NCI-H1048 (cell line): ENCODE data around the gene KRT33B.
"Not testable (repeated sequence)": the region's sequence is repeated elsewhere in the genome, so short reads cannot be mapped to it uniquely, and the experiment has no call there.

Source experiments
- DNase-seq: peaks from one replicate; lab custom pipeline; 2025; lab: John Stamatoyannopoulos, UW

Gene KRT33B

DNA sequence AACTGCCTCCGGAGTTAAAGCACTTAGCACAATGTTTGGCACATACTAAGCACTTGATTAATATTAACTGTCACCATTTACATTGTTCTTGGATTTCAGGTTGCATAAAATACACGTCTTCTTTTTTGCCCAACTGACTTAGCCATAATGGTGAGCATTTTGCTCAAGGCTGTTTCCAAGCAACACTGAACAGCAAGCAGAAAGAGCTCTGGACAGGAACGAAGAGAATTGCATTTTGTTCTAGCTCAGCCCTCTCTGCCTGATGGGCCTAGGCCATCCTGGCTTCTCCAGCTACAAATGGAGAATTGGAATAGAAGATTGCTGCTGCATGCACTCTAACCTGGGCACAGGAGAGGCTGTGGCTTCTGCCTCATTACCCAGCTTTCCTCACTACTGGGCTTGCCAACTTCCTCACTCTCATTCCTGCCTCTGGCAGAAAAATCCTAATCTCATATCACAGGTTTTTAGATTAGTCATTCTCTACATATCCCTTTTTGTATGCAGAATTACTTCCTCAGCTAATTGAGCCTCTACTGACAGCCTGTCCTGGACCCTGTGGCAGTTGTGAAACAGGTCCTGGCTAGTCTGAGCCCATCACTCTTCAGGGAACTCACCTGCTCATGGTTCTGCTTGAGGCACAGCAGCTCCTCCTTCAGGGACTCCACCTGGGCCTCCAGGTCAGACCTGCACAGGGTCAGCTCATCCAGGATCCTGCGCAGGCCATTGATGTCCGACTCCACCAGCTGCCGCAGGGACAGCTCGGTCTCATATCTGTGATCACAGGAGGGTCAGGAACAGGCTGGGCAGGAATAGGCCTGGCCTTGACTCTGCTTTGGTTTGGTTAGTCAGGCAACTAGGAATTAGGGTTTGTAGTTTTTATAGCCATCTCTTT is 21.5 kb downstream of the KRT33B start:
- DNase-seq = no peak

GRCh38 chr17:41346421-41346820 is 23.2 kb downstream of the KRT33B start:
- DNase-seq = not testable (repeated sequence)

GRCh38 chr17:41345992-41346391 is 23.6 kb downstream of the KRT33B start:
- DNase-seq = no peak

DNA sequence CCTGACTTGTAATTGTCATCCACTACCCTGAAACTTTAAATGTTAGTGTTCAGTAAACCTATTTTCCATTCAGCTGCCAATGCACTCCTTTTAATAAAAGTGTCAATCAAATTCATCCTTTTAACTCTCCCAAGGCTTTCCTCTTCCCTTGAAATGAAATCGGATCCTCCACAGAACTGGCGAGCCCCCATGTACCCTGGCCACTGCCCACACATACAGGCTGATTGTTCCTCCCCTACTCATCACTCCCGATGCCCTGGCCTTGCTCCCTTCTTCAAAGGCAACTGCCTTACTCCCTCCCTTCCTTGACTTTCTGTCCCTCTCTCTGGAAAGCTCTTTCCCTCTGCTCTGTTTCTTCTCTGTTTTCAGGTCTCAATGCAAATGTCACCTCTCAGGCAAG is 26.6 kb downstream of the KRT33B start:
- DNase-seq = no peak

DNA sequence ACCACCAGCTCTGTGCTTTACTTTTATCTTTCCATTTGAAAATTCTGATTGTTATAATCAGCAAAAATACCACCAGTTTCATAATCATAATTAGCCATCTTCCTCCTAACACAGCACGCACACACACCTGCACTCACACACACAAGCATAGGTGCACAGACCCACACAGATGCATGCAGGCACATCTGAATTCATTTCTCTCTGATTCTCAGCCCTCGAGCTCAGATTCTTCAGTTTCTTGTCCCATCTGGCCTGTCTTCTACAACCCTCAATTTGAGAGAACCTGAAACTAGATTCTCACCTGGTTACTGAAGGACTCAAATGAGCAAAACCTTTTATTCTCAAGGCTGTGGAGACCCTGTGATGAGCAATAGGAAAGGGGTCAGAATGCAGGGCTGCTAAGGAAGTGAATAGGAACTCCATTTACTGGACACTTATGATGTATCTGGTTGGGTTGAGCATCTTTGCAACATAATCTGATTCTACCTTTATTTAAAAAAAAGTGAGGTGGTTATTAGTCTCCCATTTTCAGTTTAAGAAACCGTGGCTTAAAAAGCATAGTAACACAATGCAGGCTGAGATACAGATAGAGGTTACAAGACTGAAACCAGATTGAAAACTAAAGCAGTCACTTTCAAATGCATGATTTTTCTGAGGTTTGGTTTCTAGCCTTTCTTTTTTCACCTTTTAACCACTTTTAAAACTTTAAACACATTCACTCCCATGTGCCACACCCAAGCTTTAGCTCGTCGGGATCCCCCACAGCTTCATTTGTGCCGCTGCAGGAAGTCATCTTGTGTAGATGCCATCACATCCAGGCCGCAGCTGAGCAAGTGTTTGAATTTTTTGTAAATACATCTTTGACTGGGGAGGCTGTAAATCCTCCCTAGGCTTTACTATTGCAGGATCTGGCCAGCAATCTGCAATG is 28.4 kb downstream of the KRT33B start:
- DNase-seq = no peak

GRCh38 chr17:41340494-41340893 is 29.1 kb downstream of the KRT33B start:
- DNase-seq = no peak

DNA sequence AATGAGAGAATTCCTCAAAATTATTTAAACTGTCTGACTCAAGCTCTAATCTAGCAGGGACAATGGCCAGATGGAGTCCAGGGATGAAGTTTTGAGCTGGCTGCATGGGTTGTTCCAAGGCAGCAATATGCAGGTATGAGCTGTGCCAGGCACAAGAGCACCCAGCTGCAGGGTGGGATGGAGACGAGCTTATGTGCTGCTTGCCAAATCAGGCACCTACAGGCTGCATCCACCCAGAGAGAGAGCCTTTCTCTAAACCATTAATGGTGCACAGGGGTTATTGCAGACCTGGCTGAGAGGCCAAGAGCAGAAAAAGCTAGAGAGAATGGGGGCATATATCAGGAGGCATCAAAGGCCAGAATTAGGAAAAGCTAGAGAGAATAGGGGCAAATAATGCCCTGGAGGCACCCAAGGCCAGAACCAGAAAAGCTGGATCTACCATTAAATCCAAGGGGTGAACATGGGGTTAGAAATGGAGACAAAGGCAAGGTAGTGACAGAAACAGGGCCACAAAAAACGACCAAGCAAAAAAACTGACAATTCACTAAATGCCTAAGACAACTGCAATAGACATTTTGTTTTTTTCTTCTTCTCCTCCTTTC is 29.9 kb downstream of the KRT33B start:
- DNase-seq = no peak

DNA sequence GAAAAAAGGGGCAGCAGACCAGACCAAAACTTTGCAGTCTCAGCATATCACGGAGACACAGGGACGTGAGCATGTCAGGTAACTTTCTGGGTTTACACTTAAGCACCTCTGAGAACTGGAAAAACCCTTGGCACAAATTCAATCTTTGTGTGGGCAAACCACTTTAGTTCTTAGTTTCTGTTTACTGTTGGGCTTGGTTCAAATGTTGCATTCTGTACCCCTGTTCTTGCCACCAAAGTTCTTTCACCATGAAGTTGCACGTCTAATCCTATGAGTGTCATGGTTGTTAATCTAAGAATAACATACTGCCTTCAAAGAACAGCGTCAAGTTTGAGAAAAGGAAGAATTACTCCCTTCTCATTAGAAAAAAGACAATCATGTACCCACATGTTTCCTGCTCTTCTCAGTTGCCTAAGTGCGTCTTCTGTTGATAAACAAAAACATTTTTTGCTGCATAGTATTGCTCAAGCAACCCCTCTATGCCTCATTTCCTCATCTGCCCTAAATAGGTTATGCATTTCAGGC is 30.6 kb downstream of the KRT33B start:
- DNase-seq = no peak

- DNase-seq = no peak
Measured at GRCh38 chr17:41335747-41336146, 33.9 kb downstream of the KRT33B start.

- no peak for DNase-seq
Measured at GRCh38 chr17:41334385-41335305, 35.0 kb downstream of the KRT33B start.

DNA sequence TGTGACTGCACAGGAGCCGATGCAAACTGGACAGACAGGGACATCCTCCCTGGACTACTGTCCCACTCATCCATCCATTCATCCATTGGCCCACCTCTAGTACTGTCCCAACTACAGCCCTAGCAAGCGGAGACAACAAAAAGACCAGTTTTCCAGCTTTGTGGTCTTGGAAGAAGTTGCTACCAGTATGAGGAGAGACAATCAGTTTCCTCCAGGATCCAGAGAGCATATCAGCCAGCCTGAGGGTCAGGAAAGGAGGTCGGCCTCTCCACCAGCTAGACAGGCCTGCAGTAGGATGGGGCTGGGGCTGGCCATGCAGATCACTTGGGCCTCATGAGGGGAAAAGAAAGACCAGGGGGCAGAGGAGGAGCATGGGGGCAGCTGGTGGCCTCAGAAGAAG is 35.8 kb downstream of the KRT33B start:
- no peak for DNase-seq

GRCh38 chr17:41333098-41333497 is 36.5 kb downstream of the KRT33B start:
- no peak for DNase-seq

DNA sequence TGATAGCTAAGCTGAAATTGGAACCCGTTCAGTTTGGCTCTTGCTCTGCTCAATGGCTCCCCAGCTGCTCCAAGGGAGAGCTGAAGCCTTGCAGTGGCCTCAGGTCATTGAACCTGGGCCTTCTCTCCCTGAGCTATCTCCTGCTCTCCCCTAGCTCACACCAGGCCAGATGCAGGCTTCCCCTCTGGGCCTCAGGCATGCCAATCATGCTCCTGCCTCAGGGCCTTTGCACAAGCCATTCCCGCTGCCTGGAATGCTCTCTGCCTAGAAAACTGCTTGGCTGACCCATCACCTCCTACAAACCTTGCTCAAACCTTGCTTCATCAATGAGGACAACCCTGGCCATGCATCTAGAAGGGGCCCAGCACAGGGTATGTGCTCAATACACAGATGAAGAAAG is 37.4 kb downstream of the KRT33B start:
- DNase-seq = no peak

- DNase-seq = no peak
Measured at GRCh38 chr17:41331606-41332005, 38.0 kb downstream of the KRT33B start.

GRCh38 chr17:41329279-41329948 is 40.2 kb downstream of the KRT33B start:
- no peak for DNase-seq

DNA sequence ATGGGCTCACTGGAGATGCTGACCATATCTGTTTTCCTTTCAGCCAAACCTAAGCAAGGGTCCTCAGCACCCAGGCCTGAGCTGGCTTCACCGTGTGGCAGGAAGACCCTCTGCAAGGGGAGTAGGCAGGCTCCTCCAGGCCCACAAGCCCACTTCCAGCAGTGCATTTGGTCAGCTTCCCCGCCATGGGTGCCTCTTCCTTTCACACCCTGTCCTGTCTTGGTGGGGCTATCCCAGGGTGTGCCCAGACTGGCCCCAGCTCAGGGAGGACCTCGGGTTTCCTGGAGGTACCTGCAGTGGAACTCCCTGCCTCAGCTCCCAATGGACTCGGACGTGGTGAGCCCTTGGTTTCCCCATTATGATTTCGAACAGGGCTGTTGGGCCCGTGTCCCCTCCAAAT is 41.4 kb downstream of the KRT33B start:
- DNase-seq = no peak

- no peak for DNase-seq
Measured at GRCh38 chr17:41327411-41328120, 42.0 kb downstream of the KRT33B start.

- no peak for DNase-seq
Measured at GRCh38 chr17:41326173-41327145, 43.2 kb downstream of the KRT33B start.

DNA sequence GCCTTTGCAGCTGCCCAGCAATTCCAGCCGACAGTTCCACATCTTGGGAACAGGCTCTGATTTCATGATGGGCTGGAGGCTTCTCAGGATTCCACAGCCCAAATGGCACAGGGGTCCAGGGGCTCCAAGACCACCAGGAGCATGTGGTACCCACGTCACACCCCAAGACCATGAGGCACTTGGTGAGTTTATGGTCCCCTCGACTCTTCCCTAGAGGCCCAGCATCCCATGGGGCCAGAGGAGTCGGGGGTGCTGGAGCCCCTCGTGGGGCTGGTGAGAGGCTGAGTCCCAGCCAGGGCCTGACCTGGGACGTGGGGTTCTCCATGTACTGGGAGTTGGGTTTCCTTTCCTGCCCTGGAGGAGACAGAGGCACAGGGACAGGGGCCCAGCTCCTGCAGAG is 44.0 kb downstream of the KRT33B start:
- DNase-seq = no peak
